Stimulated activated effector memory CD8-positive, alpha-beta T cell treated with anti-CD3 and anti-CD28 coated beads, Interleukin-12 subunit alpha, Interleukin-12 subunit beta, amount 100 ng/mL, for 72 hours (primary cell): ENCODE data around the gene SLC35F5.
A peak's percentile ranks its signal among the peaks of the same experiment; 100 is the strongest.
"Not testable (repeated sequence)": the region's sequence is repeated elsewhere in the genome, so short reads cannot be mapped to it uniquely, and the experiment has no call there.

ENCODE experiments used
- ATAC-seq: fragments of 150-1000 bp; cut with Tn5 transposase; 2 replicates; pipeline ENCODE4 v1.10.0; 2021
- DNase-seq, 2 donors: peaks; one replicate each; pipeline ENCODE4 v3.0.0; 2021 to 2022; ENCODE audit warnings: low spot score in 2 of 2
- H3K27ac Mint-ChIP-seq: one replicate; pipeline ENCODE4 v1.8.0; 2022; ENCODE audit warnings: mild to moderate bottlenecking, mixed read lengths
- H3K36me3 Mint-ChIP-seq: one replicate; pipeline ENCODE4 v1.8.0; 2022; ENCODE audit warnings: mild to moderate bottlenecking, mixed read lengths
- H3K4me1 Mint-ChIP-seq: one replicate; pipeline ENCODE4 v1.8.0; 2022; ENCODE audit warnings: mixed read lengths
- H3K4me3 Mint-ChIP-seq: one replicate; pipeline ENCODE4 v1.8.0; 2022; ENCODE audit warnings: mild to moderate bottlenecking, mixed read lengths
- H3K9me3 Mint-ChIP-seq: one replicate; pipeline ENCODE4 v1.8.0; 2022; ENCODE audit warnings: mixed read lengths

Gene SLC35F5, protein sequence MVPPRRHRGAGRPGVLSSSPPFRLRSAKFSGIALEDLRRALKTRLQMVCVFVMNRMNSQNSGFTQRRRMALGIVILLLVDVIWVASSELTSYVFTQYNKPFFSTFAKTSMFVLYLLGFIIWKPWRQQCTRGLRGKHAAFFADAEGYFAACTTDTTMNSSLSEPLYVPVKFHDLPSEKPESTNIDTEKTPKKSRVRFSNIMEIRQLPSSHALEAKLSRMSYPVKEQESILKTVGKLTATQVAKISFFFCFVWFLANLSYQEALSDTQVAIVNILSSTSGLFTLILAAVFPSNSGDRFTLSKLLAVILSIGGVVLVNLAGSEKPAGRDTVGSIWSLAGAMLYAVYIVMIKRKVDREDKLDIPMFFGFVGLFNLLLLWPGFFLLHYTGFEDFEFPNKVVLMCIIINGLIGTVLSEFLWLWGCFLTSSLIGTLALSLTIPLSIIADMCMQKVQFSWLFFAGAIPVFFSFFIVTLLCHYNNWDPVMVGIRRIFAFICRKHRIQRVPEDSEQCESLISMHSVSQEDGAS

DNA sequence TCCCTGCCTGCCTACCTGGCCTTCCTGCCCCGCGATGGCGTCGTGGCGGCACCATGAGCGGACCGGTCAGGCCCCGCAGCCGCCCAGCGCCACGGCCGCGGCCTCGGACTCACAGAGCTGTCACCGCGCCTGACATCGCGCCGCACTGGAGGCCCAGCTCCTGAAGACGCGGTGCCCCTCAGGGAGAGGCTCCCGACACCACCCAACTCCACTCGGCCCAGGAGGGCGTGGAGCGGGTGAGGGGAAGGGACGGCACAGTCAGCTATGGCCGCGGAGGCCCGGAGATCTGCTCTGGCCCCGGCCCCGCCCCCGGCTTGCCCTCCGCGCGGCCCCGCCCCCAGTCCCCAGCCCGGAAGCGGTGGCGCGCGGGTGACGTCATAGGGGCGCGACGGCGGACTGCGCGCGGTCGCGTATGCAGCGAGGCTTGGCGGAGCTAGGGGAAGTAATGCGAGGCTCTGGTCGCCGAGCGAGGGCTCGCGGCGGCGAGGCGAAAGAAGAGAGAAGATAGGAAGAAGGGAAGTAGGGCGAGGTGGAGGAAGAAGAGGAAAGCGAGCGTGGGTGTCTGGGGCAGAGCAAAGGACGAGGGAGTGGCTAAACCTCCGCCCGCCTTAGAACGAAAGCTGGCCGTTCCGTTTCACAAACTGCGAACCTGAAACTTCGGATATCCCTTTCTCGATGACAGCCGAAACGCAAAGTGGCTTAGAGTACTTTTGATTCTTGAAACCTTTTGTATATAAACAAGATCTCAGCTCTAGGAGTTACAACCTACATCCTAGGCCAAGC lies at the start of gene SLC35F5:
SLC35F5 (minus strand) TSS at position 288 of the 783 bp plus-strand sequence; CDS start at position 55, 233 bp downstream.
- Mint-ChIP-seq H3K9me3 (no peaks in the 10 kb centered on the region), H3K4me1 (no peaks in the 10 kb centered on the region), H3K4me3 (peak within 1 kb of the TSS; percentile 79), H3K27ac (peak within 1 kb of the TSS; percentile 95), H3K36me3 (peaks cover 43% of the 10 kb centered on the region)
- ATAC-seq (peak; percentile 93), DNase-seq (peak; percentile 99 to 100)

DNA sequence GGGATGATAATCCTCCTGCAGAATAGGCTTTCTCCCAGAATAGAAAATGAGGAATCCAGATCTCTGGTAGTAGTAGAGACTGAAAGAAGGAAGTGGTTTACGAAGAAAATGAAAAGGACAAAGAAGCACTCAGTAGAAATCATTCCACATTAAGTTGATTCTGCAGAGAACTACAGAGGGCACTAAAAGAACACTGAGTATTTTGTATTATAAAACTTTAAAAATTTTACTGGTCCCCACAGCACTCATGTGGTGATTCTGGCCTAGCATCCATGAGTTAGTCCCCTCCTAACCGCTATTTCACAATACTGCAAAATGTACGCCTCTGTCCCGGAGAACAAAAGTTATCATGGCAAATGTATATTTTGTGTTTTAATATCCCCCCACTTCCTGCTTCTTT lies 42.9 kb upstream of the SLC35F5 start:
- Mint-ChIP-seq H3K4me1 (peaks cover 12% of the 10 kb centered on the region), H3K9me3 (no peaks in the 10 kb centered on the region), H3K36me3 (no peaks in the 10 kb centered on the region), H3K27ac (no peak overlapping the region), H3K4me3 (no peak overlapping the region)
- DNase-seq (no peak), ATAC-seq (no peak)

DNA sequence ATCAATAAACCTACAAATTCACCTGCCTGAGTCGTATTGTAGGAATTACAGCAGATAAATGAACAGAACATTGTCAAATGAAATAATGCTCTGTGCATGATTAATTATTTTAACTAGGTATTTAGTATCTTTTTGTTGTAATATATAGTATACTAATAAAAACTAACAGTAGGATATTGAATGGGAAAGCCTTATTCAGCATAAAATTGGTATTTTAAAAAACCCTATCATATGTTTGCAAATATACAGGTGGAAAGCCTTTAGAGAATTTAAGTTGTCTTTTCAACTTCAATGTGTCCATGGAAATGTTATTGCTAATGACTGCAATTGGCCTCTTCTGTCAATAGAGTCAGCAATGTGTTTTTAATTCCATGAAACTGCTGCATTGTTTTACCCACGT lies 40.8 kb upstream of the SLC35F5 start:
- Mint-ChIP-seq H3K4me1 (peaks cover 23% of the 10 kb centered on the region), H3K27ac (no peak overlapping the region), H3K4me3 (no peak overlapping the region), H3K9me3 (no peaks in the 10 kb centered on the region), H3K36me3 (no peaks in the 10 kb centered on the region)
- DNase-seq = no peak
- ATAC-seq = no peak

DNA sequence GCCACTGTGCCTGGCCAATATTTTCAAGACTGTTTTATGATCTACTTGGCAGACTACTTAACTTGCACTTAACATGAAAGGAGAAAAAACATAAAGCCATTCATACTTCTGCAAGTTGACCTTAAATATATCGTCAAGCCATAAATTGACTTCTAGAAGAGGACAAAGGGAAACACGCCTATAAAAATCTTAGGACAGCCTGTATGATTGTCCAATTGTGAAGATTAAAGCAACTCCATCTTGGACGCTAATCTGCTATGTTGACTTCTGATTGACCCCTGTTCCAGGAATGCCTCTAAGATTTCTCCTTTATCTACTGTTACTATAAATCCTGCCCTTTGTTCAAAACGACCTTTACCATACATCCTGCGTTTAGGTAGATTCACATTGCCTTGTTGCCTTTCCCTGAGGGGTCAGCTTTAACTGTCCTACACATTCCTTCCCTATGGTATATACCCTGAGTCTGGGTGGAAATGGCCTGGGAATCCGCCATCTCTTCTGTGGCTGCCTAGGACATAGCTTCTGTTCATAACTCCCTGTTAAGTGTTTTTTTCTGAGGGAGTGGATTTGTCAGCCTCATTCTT lies 40.2 kb upstream of the SLC35F5 start:
- ATAC-seq (no peak), DNase-seq (no peak)
- Mint-ChIP-seq H3K4me3 (no peak overlapping the region), H3K9me3 (no peaks in the 10 kb centered on the region), H3K27ac (no peak overlapping the region), H3K36me3 (no peaks in the 10 kb centered on the region), H3K4me1 (peaks cover 28% of the 10 kb centered on the region)

DNA sequence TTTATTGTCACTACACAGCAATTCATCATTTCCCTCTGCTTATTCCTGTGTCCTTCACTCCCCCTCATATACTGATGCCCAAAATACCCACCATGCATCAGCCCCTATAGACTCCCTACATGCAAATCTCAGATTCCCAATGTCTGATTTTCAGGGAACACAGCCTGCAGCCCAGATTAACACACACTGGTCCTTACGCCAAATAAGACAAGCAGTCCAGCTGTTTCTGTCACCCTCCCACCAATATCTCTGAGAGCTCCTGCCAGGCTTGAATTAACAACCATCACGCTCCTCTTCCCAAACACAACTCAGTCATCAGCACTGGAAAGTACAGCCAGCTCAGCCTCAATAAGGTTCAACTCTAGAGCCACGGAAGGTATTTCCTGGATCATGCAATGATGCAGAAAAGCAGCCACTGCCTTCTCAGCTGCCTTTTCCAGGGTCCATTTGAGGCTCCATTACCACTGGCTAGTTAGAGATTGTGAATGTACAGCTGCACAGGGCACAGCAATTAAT lies 39.0 kb upstream of the SLC35F5 start:
- DNase-seq (no peak), ATAC-seq (no peak)
- no peaks in the 10 kb centered on the region for H3K36me3 Mint-ChIP-seq
- no peak overlapping the region for H3K4me3 Mint-ChIP-seq
- H3K27ac Mint-ChIP-seq = no peak overlapping the region
- no peaks in the 10 kb centered on the region for H3K9me3 Mint-ChIP-seq
- H3K4me1 Mint-ChIP-seq = peaks cover 28% of the 10 kb centered on the region

DNA sequence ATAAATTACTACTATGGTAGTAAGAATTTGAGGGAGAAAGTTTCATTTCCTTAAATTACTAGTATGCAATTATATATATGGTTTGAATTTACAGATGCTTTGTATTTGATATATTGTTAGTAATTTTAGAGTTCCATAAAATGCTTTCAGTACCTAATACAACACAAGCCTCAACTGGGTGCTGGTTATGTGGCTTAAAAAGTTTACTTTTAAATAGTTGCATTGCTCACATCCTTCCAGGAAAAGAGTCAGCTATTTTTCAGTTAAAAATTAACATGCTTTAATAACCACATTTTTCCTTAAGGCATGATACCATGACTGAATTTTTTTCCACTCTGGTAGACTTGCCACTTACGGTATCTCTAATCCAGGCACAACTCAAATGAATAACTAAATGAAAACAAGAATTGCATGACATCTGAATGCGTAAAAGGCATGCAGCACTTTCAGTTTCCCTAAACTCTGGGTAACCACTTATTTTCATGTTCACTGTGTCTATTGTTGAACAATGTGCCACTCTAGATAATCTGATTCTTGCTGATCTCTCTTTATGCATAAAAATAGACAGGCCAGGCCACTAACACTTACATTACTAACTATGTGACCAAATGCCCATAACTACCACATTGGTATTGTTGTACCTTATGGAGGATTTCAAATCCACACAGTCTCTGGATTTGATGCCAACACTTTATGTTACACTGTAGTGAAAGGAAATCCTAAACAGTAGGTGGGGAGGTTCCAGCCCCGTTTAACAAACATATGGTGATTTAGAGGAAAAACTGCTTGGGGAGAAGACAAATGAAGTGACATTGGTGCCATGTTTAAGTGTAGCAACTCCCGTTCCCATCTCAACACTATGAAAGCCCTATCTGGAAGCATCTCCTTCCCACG lies 35.5 kb upstream of the SLC35F5 start:
- Mint-ChIP-seq H3K36me3 (no peaks in the 10 kb centered on the region), H3K4me3 (peak overlapping the region; percentile 19), H3K27ac (peak overlapping the region; percentile 23), H3K9me3 (no peaks in the 10 kb centered on the region), H3K4me1 (peaks cover 28% of the 10 kb centered on the region)
- DNase-seq (peak in 1 of 2 donors; percentile 52), ATAC-seq (peak; percentile 91)

DNA sequence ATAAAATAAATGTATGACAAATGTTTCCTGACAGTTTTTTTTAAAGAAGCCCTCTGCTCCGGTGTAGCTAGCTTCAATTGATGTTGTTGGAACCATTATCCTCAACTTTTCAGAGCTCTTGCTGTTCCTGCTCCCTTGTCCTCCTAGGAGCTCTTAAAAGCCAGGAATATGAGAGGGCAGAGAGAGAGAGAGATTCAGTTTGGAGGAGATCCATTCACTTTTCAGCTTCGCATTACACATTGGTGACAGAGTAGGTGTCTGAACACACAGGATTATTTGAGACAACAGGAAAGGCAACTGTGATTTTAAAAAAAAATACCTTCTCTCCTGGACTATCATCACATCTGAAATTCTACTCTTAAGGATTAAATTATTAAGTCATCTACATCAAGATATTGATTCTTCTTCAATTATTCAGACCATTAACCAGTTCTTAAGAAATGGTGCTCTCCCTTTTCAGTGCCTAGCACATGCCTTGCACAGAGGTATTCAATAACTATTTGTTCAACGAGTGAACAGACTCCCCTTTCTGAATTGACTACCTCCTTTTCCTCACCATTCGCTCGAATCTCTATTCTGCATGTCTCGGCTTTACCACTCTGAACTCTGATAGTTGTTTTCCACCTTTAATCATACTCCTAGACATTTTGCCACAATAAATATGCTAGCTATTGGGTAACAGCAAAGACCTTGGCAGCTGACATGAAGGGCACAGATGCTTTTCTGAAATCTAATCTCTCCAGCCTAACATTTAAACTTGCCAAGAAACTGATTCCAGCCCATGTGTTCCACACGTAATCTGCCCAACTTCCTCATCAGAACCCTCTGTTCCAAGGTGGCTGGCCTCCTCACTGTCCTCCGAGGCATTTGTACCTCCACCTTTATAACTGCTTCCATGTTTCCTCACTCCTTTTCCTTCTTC lies 28.6 kb upstream of the SLC35F5 start:
- Mint-ChIP-seq H3K36me3 (no peaks in the 10 kb centered on the region), H3K4me3 (no peak overlapping the region), H3K27ac (no peak overlapping the region), H3K9me3 (no peaks in the 10 kb centered on the region), H3K4me1 (no peaks in the 10 kb centered on the region)
- no peak for DNase-seq
- ATAC-seq = no peak

DNA sequence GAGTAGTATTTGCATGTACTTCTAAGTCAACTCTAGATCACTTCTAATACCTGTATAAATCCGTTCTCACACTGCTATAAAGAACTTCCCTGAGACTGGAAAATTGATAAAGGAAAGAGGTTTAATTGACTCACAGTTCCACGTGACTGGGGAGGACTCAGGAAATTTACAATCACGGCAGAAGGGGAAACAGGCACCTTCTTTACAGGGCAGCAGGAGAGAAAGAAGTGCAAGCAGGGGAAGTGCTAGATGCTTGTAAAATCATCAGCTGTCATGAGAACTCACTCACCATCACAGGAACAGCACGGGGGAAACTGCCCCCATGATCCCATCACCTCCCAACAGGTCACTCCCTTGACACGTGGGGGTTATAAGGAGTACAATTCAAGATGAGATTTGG lies 24.0 kb upstream of the SLC35F5 start:
- no peaks in the 10 kb centered on the region for H3K4me1 Mint-ChIP-seq
- no peak overlapping the region for H3K4me3 Mint-ChIP-seq
- no peak overlapping the region for H3K27ac Mint-ChIP-seq
- no peaks in the 10 kb centered on the region for H3K9me3 Mint-ChIP-seq
- no peak for DNase-seq
- ATAC-seq = no peak
- no peaks in the 10 kb centered on the region for H3K36me3 Mint-ChIP-seq

DNA sequence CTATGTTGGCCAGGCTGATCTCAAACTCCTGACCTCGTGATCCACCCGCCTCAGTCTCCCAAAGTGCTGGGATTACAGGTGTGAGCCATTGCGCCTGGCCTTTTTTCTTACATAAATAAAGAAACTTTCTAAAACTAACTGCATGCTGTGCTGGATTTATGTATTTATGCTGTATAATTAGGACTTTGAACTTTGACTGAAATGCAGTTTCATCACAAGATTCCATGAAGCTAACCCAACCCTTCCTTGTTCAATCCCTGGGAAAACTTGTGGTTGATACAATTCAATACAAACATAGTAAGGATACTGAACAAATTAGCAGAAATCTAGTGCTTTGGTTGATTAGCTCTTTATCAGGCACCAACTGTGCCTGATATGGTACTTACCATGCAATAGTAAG lies 20.9 kb upstream of the SLC35F5 start:
- ATAC-seq = no peak
- DNase-seq = no peak
- no peak overlapping the region for H3K27ac Mint-ChIP-seq
- no peak overlapping the region for H3K4me3 Mint-ChIP-seq
- no peaks in the 10 kb centered on the region for H3K4me1 Mint-ChIP-seq
- H3K9me3 Mint-ChIP-seq = no peaks in the 10 kb centered on the region
- no peaks in the 10 kb centered on the region for H3K36me3 Mint-ChIP-seq

DNA sequence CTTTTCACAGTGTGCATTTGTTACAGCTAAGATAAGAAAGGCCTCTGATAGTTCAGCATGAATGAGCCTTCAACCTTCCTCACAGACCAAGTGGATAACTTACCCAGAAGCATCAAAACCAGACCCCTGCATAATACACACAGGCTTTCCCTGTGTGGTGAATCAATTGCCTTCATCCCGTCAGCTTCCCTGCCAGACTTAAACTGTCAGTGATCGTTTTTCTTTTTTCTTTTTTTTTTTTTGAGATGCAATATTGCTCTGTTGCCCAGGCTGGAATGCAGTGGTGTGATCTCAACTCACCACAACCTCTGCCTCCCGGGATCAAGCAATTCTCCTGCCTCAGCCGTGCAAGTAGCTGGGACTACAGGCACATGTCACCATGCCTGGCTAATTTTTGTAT lies 20.5 kb upstream of the SLC35F5 start:
- Mint-ChIP-seq H3K4me3 (no peak overlapping the region), H3K27ac (no peak overlapping the region), H3K4me1 (no peaks in the 10 kb centered on the region), H3K9me3 (no peaks in the 10 kb centered on the region), H3K36me3 (no peaks in the 10 kb centered on the region)
- ATAC-seq = no peak
- DNase-seq = no peak

DNA sequence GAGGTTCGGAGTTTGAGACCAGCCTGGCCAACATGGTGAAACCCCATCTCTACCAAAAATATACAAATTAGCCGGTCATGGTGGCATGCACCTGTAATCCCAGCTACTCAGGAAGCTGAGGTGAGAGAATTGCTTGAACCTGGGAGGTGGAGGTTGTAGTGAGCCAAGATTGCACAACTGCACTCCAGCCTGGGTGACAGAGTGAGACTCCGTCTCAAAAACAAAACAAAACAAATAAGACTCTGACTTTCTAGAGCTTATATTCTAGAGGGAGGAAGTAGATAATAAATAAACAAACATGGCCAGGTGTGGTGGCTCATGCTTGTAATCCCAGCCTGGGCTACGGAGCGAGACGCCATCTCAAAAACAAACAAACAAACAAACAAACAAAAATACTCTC lies 18.2 kb upstream of the SLC35F5 start:
- not testable (repeated sequence) for H3K27ac Mint-ChIP-seq, H3K4me1 Mint-ChIP-seq, DNase-seq, H3K4me3 Mint-ChIP-seq, H3K9me3 Mint-ChIP-seq, ATAC-seq, H3K36me3 Mint-ChIP-seq

DNA sequence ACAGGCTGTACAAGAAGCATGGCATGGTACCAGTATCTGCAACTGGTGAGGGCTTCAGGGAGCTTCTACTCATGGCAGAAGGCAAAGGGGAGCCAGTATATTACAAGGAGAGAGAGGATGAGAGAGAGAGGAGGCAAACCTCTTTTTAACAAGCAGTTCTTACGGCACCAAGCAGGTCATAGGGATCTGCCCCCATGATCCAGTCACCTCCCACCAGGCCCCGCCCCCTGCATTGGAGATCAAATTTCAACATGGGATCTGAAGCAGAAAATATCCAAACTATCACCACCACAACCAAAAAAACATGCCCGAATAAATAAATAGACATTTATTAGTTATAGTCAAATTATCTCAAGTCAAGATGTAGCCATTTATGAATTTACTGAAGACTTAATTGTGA lies 14.5 kb upstream of the SLC35F5 start:
- Mint-ChIP-seq H3K4me1 (no peaks in the 10 kb centered on the region), H3K27ac (no peak overlapping the region), H3K9me3 (no peaks in the 10 kb centered on the region), H3K4me3 (no peak overlapping the region), H3K36me3 (no peaks in the 10 kb centered on the region)
- DNase-seq (no peak), ATAC-seq (no peak)

DNA sequence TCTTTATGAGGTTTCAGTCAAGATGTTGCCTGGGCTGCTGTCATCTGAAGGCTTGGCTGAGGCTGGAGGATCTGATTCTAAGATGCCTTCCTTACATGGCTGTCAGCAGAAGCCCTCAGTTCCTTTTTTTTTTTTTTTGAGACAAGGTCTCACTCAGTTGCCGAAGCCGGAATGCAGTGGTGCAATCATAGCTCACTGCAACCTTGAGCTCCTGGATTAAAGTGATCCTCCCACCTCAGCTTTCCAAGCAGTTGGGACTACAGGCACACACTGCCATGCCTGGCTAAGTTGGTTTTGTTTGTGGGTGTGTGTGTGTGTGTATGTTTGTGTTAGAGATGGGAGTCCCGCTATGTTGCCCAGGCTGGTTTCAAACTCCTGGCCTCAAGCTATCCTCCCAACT lies 13.1 kb upstream of the SLC35F5 start:
- no peak for ATAC-seq
- Mint-ChIP-seq H3K36me3 (no peaks in the 10 kb centered on the region), H3K4me3 (no peak overlapping the region), H3K9me3 (no peaks in the 10 kb centered on the region), H3K27ac (no peak overlapping the region), H3K4me1 (no peaks in the 10 kb centered on the region)
- no peak for DNase-seq

DNA sequence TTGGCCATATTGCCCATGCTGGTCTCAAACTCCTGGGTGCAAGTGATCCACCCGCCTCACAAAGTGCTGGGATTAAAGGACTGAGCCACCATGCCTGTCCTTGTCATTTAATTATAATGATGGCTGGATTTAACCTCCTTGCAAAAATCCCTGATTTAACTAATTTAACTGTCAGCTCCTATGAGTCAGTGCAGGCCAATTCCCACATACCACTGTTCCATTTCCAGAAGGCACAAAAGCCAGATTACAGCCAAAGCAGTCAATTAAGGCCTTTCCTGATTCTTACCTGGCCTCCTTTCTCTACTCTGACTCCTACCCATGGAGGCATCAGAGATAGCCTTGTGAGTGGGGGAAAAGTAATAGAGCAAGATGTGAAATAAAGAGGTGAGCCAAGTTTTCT lies 12.3 kb upstream of the SLC35F5 start:
- Mint-ChIP-seq H3K4me3 (no peak overlapping the region), H3K36me3 (no peaks in the 10 kb centered on the region), H3K9me3 (no peaks in the 10 kb centered on the region), H3K4me1 (no peaks in the 10 kb centered on the region), H3K27ac (no peak overlapping the region)
- no peak for DNase-seq
- ATAC-seq = no peak
